OCI-LY7 (cell line): ENCODE measurements around the gene LRRC46. TPM values are rescaled to one million over a fixed set of nuclear protein-coding genes. Genes with fewer than 3 reads are reported as not detected.
A peak's percentile ranks its signal among the peaks of the same experiment; 100 is the strongest.

Experiments used
- BruUV-seq: library from RNA; stranded (reverse); fragments of 400-500 nt; replicated peaks from 2 replicates; lab custom pipeline; 2021; lab: Mats Ljungman, UMichigan
- CTCF ChIA-PET: fragments of 300-600 bp; sonication (Branson Sonifier 250); formaldehyde crosslinking; loops from one replicate; lab custom pipeline; 2022; ENCODE audit warnings: antibody characterized with exemption; ENCODE audit not compliant: unreplicated experiment; lab: Charles Lee
- POLR2A ChIA-PET: fragments of 300-600 bp; sonication (Branson Sonifier 250); formaldehyde crosslinking; loops from one replicate; lab custom pipeline; 2022; ENCODE audit warnings: antibody characterized with exemption; lab: Charles Lee
- DNase-seq: peaks from one replicate; pipeline ENCODE4 v3.0.0-alpha.2; 2015; ENCODE audit warnings: low spot score
- H2AFZ ChIP-seq: fragments of 200-600 bp; sonication (generic), shearing (Covaris generic); 2 replicates; pipeline ENCODE4 v1.6.1; 2014; ENCODE audit warnings: mild to moderate bottlenecking, antibody characterized with exemption, low read length, moderate library complexity
- H3K27ac ChIP-seq: fragments of 200-600 bp; sonication (generic); 2 replicates; pipeline ENCODE4 v1.5.1; 2014; ENCODE audit warnings: mixed run types, low read depth, mild to moderate bottlenecking, moderate library complexity, low read length, inconsistent platforms; ENCODE audit not compliant: poor library complexity, severe bottlenecking
- H3K36me3 ChIP-seq: fragments of 200-600 bp; sonication (generic); 2 replicates; pipeline ENCODE4 v1.6.1; 2014; ENCODE audit warnings: mild to moderate bottlenecking, antibody characterized with exemption, low read length, moderate library complexity, mixed read lengths; ENCODE audit not compliant: insufficient read depth
- H3K4me1 ChIP-seq: fragments of 200-600 bp; sonication (generic); 2 replicates; pipeline ENCODE4 v1.5.1; 2014; ENCODE audit warnings: mild to moderate bottlenecking, low read length; ENCODE audit not compliant: insufficient read depth, poor library complexity, severe bottlenecking
- H3K4me2 ChIP-seq: fragments of 200-600 bp; sonication (generic); 2 replicates; pipeline ENCODE4 v1.6.1; 2014; ENCODE audit warnings: mild to moderate bottlenecking, low read length
- H3K4me3 ChIP-seq: fragments of 200-600 bp; sonication (generic); 2 replicates; pipeline ENCODE4 v1.5.1; 2014; ENCODE audit warnings: mild to moderate bottlenecking, low read depth, low read length; ENCODE audit not compliant: poor library complexity, severe bottlenecking
- H3K79me2 ChIP-seq: fragments of 200-600 bp; sonication (generic); 2 replicates; pipeline ENCODE4 v1.6.1; 2016; ENCODE audit warnings: low read depth, mild to moderate bottlenecking, low read length, moderate library complexity, mixed read lengths; ENCODE audit not compliant: insufficient read depth
- H3K9me2 ChIP-seq: fragments of 200-600 bp; sonication (generic); 2 replicates; pipeline ENCODE4 v1.6.1; 2016; ENCODE audit warnings: mild to moderate bottlenecking, low read length, mixed read lengths; ENCODE audit not compliant: insufficient read depth
- H3K9me3 ChIP-seq: fragments of 200-600 bp; sonication (generic); 2 replicates; pipeline ENCODE4 v1.6.1; 2014; ENCODE audit warnings: mild to moderate bottlenecking, mixed run types, low read length, mixed read lengths
- H4K20me1 ChIP-seq: fragments of 200-600 bp; sonication (generic); 2 replicates; pipeline ENCODE4 v1.6.1; 2014; ENCODE audit warnings: mild to moderate bottlenecking, antibody characterized with exemption, low read length, moderate library complexity, mixed read lengths; ENCODE audit not compliant: insufficient read depth
- EZH2phosphoT487 ChIP-seq: fragments of 200-600 bp; sonication (generic); IDR thresholded peaks from 2 replicates; pipeline ENCODE4 v1.6.1; 2018; ENCODE audit warnings: low read depth, borderline replicate concordance, mild to moderate bottlenecking, mixed run types, antibody characterized with exemption, low read length, moderate library complexity, mixed read lengths
- intact Hi-C: fragments of 100-400 bp; cut with micrococcal nuclease; formaldehyde crosslinking; loops from one replicate; pipeline ENCODE4 v1.10.0; 2022; ENCODE audit not compliant: unreplicated experiment
- total RNA-seq, 2 experiments: library from RNA; depleted of rRNA in 1 of 2; stranded (reverse); fragments of >200 nt in 1 of 2; shearing (Covaris generic) in 1 of 2; gene quantifications; 2 replicates each; pipeline ENCODE4 v1.2.3, GENCODE V29; 2014 to 2022
- TF ChIP-seq, protein P1 (sequence below): fragments of 200-600 bp; sonication (generic); conservative IDR thresholded peaks from 2 replicates; pipeline ENCODE4 v1.5.1; 2014; ENCODE audit warnings: mild to moderate bottlenecking, antibody characterized with exemption, low read length, moderate library complexity, mixed read lengths

Gene LRRC46
- total RNA-seq, 2 experiments from 2014 or later: 0.85 to 1.2 TPM

DNA sequence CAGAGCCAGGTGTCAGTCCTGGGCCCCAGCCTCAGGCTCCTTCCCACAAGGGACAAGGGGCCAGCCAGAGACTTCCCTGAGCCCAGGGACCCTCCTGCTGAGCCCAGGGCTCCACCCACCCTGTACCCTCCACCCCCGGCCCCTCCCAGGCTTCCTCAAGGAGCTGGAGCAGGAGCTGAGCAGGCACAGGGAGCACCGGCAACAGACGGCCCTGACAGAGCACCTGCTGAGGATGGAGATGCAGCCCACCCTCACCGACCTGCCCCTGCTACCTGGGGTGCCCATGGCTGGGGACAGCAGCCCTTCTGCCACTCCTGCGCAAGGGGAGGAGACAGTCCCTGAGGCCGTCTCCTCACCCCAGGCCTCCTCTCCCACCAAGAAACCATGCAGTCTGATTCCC lies 5.1 kb downstream of the LRRC46 start:
- Histone ChIP-seq H3K79me2 (no peaks in the 10 kb centered on the region), H2AFZ (no peak overlapping the region), H3K4me2 (no peak overlapping the region), H3K9me2 (no peaks in the 10 kb centered on the region), H3K27ac (no peak overlapping the region), H3K4me1 (peaks cover 17% of the 10 kb centered on the region), H3K36me3 (no peaks in the 10 kb centered on the region), H3K4me3 (no peak overlapping the region), H3K9me3 (no peaks in the 10 kb centered on the region), H4K20me1 (no peaks in the 10 kb centered on the region)
- ChIA-PET POLR2A (no interaction called here), CTCF (no interaction called here)
- DNase-seq: no peak
- no TSS peak for BruUV-seq
- intact Hi-C loops: no loop called here
- TF ChIP-seq, protein P1, sequence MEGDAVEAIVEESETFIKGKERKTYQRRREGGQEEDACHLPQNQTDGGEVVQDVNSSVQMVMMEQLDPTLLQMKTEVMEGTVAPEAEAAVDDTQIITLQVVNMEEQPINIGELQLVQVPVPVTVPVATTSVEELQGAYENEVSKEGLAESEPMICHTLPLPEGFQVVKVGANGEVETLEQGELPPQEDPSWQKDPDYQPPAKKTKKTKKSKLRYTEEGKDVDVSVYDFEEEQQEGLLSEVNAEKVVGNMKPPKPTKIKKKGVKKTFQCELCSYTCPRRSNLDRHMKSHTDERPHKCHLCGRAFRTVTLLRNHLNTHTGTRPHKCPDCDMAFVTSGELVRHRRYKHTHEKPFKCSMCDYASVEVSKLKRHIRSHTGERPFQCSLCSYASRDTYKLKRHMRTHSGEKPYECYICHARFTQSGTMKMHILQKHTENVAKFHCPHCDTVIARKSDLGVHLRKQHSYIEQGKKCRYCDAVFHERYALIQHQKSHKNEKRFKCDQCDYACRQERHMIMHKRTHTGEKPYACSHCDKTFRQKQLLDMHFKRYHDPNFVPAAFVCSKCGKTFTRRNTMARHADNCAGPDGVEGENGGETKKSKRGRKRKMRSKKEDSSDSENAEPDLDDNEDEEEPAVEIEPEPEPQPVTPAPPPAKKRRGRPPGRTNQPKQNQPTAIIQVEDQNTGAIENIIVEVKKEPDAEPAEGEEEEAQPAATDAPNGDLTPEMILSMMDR: no peak
- TF ChIP-seq EZH2phosphoT487: no peak

DNA sequence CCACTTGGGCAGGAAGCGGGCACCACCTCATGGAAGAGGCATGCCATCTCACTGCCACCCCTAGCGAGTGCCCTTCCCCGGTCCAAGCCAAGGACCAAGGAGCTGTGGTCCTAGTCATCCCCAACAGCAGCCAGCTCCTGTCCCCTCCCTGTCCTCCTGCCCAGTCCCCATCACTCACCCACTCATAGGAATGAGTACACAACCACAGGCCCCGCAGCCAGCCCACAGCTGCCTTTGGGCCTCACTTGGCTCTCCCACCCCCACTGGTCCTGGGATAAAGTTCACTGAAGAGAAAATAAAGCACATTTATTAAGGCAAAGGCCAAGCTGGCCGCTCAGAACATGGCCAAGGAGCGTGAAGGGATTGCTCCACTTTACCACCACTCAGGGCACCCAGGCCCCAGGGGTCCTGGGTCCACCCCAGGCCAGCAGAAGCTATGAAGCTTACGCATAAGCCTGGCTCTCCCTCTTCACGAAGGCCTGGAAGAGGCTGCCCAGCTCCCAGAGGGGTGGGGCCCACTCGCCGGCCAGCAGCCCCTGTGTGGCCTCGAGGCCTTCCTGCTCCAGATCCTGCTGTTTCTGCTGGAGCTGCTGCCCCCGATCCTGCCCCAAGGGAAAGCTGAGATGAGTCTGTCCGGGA lies 6.0 kb downstream of the LRRC46 start:
- H3K36me3 ChIP-seq: no peaks in the 10 kb centered on the region
- H3K4me3 ChIP-seq: no peak overlapping the region
- no peak overlapping the region for H3K4me2 ChIP-seq
- no peak overlapping the region for H2AFZ ChIP-seq
- H3K9me2 ChIP-seq: no peaks in the 10 kb centered on the region
- no peak for DNase-seq
- no peak for TF ChIP-seq EZH2phosphoT487
- TF ChIP-seq, protein P1: no peak
- ChIA-PET CTCF (no interaction called here), POLR2A (no interaction called here)
- intact Hi-C loops: no loop called here
- TSS peak; percentile 42 for BruUV-seq
- H3K79me2 ChIP-seq: no peaks in the 10 kb centered on the region
- H3K27ac ChIP-seq: no peak overlapping the region
- no peaks in the 10 kb centered on the region for H3K9me3 ChIP-seq
- H3K4me1 ChIP-seq: peaks cover 18% of the 10 kb centered on the region
- H4K20me1 ChIP-seq: no peaks in the 10 kb centered on the region

DNA sequence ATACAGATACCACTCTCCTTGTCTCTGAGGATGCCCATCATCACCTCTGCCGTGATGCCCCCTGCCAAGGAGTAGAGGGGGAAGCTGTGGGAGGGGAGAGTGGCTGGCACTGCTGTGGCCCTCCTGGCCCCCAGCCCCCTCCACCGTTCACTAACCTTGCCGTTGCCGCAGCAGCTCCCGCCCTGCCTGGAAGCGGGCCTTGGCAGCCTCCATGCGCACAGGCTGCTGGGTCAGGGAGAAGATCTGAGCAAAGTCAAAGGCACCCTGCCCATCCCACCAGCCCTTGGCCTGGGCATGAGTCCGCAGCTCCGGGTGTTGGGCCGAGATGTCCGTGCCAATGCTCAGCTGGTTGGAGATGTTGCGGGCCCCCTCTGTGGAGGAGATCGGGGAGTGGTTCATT lies 7.2 kb downstream of the LRRC46 start:
- H4K20me1 ChIP-seq: no peaks in the 10 kb centered on the region
- no peak overlapping the region for H3K4me2 ChIP-seq
- H3K27ac ChIP-seq: no peak overlapping the region
- DNase-seq: no peak
- no peak overlapping the region for H2AFZ ChIP-seq
- peaks cover 28% of the 10 kb centered on the region for H3K4me1 ChIP-seq
- no TSS peak for BruUV-seq
- H3K79me2 ChIP-seq: no peaks in the 10 kb centered on the region
- ChIA-PET POLR2A (no interaction called here), CTCF (no interaction called here)
- H3K9me3 ChIP-seq: no peaks in the 10 kb centered on the region
- intact Hi-C loops: no loop called here
- H3K36me3 ChIP-seq: no peaks in the 10 kb centered on the region
- no peaks in the 10 kb centered on the region for H3K9me2 ChIP-seq
- TF ChIP-seq, protein P1: no peak
- no peak for TF ChIP-seq EZH2phosphoT487
- no peak overlapping the region for H3K4me3 ChIP-seq
